ENCODE results near the gene HOXA9. TPM values are rescaled to one million over a fixed set of nuclear protein-coding genes. Genes with fewer than 3 reads are reported as not detected.

Gene HOXA9
- total RNA-seq, 1 donor from 2014 or later = not detected

GRCh38 chr7:27154369-27154768 is 11.0 kb downstream of the HOXA9 start:
- no peak overlapping the region for H3K4me3 ChIP-seq (ENCODE audit: low read depth, low read length)

DNA sequence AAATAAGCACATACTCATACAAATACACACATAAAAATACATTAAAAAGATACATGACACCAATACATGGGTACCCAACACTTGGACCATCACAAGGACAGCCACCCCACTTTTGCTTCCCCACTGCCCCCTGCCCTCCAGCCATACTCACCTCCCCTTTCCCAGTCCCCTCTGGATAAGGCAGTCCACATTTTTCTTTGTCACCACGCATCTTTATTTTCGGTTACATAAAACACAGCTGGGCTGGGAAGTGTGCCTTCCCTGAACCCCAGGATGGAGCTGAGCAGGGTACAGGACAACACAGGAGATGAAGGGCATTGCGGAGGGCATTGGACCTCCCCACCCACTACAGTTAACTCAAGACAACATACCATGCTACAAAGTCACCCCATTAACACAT is 11.8 kb downstream of the HOXA9 start:
- Histone ChIP-seq H3K36me3 (ENCODE audit: control insufficient read depth, insufficient read depth, low read length) (no peaks in the 10 kb centered on the region), H3K4me3 (ENCODE audit: low read depth, low read length) (no peak overlapping the region), H3K27me3 (ENCODE audit: control insufficient read depth, insufficient read depth, low read length) (peaks cover 89% of the 10 kb centered on the region)
- DNase-seq (ENCODE audit: low read depth) (no peak), FAIRE-seq (no peak)
- TF ChIP-seq, protein P1, sequence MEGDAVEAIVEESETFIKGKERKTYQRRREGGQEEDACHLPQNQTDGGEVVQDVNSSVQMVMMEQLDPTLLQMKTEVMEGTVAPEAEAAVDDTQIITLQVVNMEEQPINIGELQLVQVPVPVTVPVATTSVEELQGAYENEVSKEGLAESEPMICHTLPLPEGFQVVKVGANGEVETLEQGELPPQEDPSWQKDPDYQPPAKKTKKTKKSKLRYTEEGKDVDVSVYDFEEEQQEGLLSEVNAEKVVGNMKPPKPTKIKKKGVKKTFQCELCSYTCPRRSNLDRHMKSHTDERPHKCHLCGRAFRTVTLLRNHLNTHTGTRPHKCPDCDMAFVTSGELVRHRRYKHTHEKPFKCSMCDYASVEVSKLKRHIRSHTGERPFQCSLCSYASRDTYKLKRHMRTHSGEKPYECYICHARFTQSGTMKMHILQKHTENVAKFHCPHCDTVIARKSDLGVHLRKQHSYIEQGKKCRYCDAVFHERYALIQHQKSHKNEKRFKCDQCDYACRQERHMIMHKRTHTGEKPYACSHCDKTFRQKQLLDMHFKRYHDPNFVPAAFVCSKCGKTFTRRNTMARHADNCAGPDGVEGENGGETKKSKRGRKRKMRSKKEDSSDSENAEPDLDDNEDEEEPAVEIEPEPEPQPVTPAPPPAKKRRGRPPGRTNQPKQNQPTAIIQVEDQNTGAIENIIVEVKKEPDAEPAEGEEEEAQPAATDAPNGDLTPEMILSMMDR (IDR thresholded peaks at IDR 0.05; ENCODE audit: insufficient read depth, low read length, severe bottlenecking) = no peak

More at GRCh38 chr7:27154369-27154768, 11.0 kb downstream of the HOXA9 start:
- FAIRE-seq (no peak), DNase-seq (ENCODE audit: low read depth) (no peak)
- Histone ChIP-seq H3K36me3 (ENCODE audit: control insufficient read depth, insufficient read depth, low read length) (no peaks in the 10 kb centered on the region), H3K27me3 (ENCODE audit: control insufficient read depth, insufficient read depth, low read length) (peaks cover 91% of the 10 kb centered on the region)
- TF ChIP-seq, protein P1 (IDR thresholded peaks at IDR 0.05; ENCODE audit: insufficient read depth, low read length, severe bottlenecking) = no peak

GRCh38 chr7:27152816-27153442 is 12.4 kb downstream of the HOXA9 start:
- H3K36me3 ChIP-seq (ENCODE audit: control insufficient read depth, insufficient read depth, low read length) = no peaks in the 10 kb centered on the region
- H3K4me3 ChIP-seq (ENCODE audit: low read depth, low read length) = no peak overlapping the region
- DNase-seq (ENCODE audit: low read depth) (no peak), FAIRE-seq (no peak)
- TF ChIP-seq, protein P1 (IDR thresholded peaks at IDR 0.05; ENCODE audit: insufficient read depth, low read length, severe bottlenecking) = no peak
- peaks cover 89% of the 10 kb centered on the region for H3K27me3 ChIP-seq (ENCODE audit: control insufficient read depth, insufficient read depth, low read length)

DNA sequence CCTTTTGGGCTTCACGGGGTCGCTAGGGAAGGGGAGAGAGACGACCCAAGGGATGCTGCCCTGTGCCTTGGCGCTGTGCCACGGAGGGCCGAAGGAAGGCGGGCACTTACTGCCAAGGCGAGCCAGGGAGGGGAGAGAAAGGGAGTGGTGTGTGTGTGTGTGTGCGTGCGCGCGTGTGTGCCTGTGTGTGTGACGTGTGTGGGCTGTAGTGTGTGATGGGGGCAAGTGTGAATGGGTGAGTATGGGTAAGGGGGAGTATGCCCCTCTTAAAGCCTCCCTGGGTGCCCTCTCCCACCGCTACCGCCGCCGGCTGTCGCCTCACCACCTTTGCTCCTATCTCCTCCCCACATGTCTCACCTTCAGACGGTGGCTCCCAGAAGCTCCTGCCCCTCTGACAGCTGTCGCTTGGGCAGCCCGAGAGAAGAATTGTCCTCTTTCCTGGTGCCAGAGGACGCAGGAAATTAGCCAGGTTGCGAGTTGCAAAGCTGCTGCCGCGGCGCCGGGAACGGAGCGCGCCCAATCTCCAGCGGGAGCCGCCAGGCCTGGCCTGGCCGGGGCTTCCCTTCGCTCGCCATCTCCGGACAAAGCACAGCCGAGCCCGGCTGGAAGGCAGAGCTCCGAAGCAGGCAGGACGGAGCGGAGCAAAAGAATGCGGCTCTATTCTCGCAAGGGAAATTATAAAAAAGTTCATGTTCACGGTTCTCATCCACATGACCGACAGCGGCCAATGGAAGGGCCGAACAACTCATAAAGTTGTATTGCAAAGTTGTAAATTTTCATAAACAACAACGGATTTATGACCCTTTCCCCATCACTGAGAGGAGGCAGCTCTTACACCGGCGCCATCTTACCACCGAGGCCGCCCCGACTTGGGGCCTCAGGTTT is 13.2 kb downstream of the HOXA9 start, which contains the start of gene HOXA3:
Gene HOXA3 (minus strand): TSS at position 653 of the 885 bp plus-strand sequence. CDS start 41,943 bp downstream, outside the sequence.
- peaks cover 86% of the 10 kb centered on the region for H3K27me3 ChIP-seq (ENCODE audit: control insufficient read depth, insufficient read depth, low read length)
- TF ChIP-seq, protein P1 (IDR thresholded peaks at IDR 0.05; ENCODE audit: insufficient read depth, low read length, severe bottlenecking) = no peak
- DNase-seq (ENCODE audit: low read depth) (no peak), FAIRE-seq (peak; percentile 23)
- H3K4me3 ChIP-seq (ENCODE audit: low read depth, low read length) = no peak within 1 kb of the TSS
- H3K36me3 ChIP-seq (ENCODE audit: control insufficient read depth, insufficient read depth, low read length) = no peaks in the 10 kb centered on the region

DNA sequence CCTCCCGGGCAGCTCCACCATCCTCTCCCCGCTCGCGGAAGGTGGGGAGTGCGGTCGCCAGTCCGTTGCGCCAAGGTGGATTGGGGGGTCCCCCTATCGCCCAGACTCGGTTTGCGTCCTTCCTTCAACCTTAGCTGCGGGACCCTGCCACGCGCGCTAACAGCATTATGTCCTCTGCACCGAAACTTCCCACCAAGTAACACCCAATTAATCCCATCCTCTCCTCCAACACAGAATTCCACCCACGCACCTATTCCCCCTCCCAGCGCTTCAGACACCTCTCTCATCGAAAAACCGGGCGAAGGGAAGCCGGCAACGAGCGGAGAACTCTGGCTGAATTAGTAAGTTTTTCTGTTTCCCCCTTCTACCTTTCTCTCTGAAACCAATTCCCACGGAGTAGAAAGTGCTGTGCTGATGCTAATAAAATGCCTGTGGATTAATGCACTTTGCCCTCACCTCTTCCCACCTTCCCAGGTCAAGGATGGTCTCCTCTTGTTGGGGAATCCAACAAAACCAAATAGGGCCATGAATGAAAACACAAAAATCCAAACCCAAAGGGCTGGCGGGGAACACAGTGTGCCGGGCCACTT is 13.9 kb downstream of the HOXA9 start:
- FAIRE-seq (no peak), DNase-seq (ENCODE audit: low read depth) (no peak)
- no peaks in the 10 kb centered on the region for H3K36me3 ChIP-seq (ENCODE audit: control insufficient read depth, insufficient read depth, low read length)
- H3K27me3 ChIP-seq (ENCODE audit: control insufficient read depth, insufficient read depth, low read length) = peaks cover 89% of the 10 kb centered on the region
- no peak overlapping the region for H3K4me3 ChIP-seq (ENCODE audit: low read depth, low read length)
- TF ChIP-seq, protein P1 (IDR thresholded peaks at IDR 0.05; ENCODE audit: insufficient read depth, low read length, severe bottlenecking) = no peak

Data from bronchial epithelial cell (primary cell).